IPS-15b (cell line): ENCODE measurements around the gene BCLAF1.

Source experiments
- H3K27me3 ChIP-seq: one replicate; pipeline ENCODE4 v1.6.1; 2013; ENCODE audit warnings: low read length; ENCODE audit not compliant: control insufficient read depth, insufficient read depth
- H3K36me3 ChIP-seq: one replicate; pipeline ENCODE4 v1.6.1; 2013; ENCODE audit warnings: low read length; ENCODE audit not compliant: control insufficient read depth, insufficient read depth
- H3K4me1 ChIP-seq: one replicate; pipeline ENCODE4 v1.6.1; 2013; ENCODE audit warnings: mild to moderate bottlenecking, low read length; ENCODE audit not compliant: control insufficient read depth, insufficient read depth
- H3K4me3 ChIP-seq: one replicate; pipeline ENCODE4 v1.5.1; 2013; ENCODE audit warnings: low read depth, low read length
- H3K9ac ChIP-seq: one replicate; pipeline ENCODE4 v1.6.1; 2013; ENCODE audit warnings: low read depth, mild to moderate bottlenecking, low read length
- H3K9me3 ChIP-seq: one replicate; pipeline ENCODE4 v1.6.1; 2013; ENCODE audit warnings: mild to moderate bottlenecking, low read length; ENCODE audit not compliant: control insufficient read depth, insufficient read depth

Gene BCLAF1

GRCh38 chr6:136210398-136211165 is 79.1 kb downstream of the BCLAF1 start:
- no peaks in the 10 kb centered on the region for H3K9me3 ChIP-seq
- H3K4me3 ChIP-seq, result no peak overlapping the region
- H3K27me3 ChIP-seq, result no peaks in the 10 kb centered on the region
- no peaks in the 10 kb centered on the region for H3K36me3 ChIP-seq
- H3K9ac ChIP-seq, result no peak overlapping the region
- H3K4me1 ChIP-seq, result no peaks in the 10 kb centered on the region

GRCh38 chr6:136209496-136209895 is 80.2 kb downstream of the BCLAF1 start:
- Histone ChIP-seq H3K4me3 (no peak overlapping the region), H3K9me3 (no peaks in the 10 kb centered on the region), H3K27me3 (no peaks in the 10 kb centered on the region), H3K36me3 (no peaks in the 10 kb centered on the region), H3K9ac (no peak overlapping the region), H3K4me1 (no peaks in the 10 kb centered on the region)

GRCh38 chr6:136208783-136209182 is 80.9 kb downstream of the BCLAF1 start:
- Histone ChIP-seq H3K27me3 (no peaks in the 10 kb centered on the region), H3K9me3 (no peaks in the 10 kb centered on the region), H3K4me3 (no peak overlapping the region), H3K4me1 (no peaks in the 10 kb centered on the region), H3K9ac (no peak overlapping the region), H3K36me3 (no peaks in the 10 kb centered on the region)
